HG03139 (cell line): ENCODE results near the gene UBE2I.

Source experiments
- ATAC-seq: cut with Tn5 transposase; IDR thresholded peaks from one replicate; pipeline ENCODE4 v1.9.1; 2021; ENCODE audit not compliant: unreplicated experiment

The UBE2I gene

DNA sequence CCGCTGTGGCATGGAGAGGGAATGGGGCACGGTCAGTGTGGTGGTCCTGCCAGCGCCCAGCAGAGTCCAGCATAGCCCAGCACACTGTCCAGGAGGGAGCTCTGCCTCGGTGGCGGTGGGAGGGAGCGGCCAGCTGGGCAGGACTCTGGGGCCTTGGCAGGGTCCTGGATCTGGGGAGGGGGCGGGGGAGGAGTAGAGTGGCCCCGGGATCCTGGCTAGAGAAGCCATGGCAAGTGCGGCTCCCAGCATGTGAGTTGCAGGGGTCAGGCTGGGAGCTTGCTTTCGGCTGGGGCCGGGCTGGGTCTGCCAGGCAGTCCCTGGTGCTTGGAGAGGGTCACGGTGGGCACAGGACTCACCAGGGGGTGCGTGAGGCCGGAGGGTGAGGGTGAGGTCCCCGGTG, 46.2 kb downstream of the UBE2I start:
- ATAC-seq = no peak

DNA sequence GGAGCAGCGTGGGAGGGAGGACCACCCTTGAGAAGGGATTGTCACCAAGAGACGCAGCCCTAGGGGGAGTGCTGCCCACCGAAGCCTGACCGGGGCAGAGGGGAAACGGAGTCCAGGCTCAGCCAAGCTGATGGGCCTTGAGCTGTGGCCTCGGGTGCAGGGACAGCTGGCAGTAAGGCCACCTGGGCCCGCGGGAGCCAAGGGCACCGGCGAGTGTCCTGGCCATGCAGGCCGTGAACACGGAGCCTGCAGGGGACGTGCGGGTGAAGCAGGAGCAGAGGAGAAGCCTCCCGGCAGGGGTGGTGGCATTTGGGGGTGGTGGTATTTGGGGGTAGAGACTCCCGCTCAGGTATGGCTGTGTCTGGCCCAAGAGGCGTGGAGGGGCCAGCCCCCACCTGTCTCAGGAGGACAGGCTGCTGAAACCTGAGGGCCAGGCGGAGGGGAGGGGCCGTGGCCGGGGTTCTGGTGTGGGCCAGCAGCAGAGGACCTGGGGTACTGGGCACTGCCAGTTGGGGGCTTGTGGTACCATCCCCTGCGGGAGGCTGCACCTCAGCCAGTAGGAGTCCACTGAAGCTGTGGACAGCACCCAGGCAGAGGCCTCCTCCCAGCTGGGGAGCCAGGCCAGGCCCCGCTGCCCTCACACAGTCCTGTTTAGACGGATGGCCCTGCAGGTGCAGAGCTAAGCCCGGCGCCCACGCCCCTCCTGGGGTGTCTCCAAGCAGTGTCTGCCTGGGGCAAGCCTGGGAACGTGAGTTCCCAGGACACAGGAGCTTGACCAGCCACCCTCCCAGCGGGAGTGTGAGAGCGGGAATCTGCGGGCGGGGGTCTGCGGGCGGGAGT, 46.8 kb downstream of the UBE2I start:
- ATAC-seq = no peak

GRCh38 chr16:1357906-1358566, 48.6 kb downstream of the UBE2I start:
- ATAC-seq = no peak

- ATAC-seq = no peak
These were observed 52.4 kb downstream of the UBE2I start for GRCh38 chr16:1361685-1362360.

DNA sequence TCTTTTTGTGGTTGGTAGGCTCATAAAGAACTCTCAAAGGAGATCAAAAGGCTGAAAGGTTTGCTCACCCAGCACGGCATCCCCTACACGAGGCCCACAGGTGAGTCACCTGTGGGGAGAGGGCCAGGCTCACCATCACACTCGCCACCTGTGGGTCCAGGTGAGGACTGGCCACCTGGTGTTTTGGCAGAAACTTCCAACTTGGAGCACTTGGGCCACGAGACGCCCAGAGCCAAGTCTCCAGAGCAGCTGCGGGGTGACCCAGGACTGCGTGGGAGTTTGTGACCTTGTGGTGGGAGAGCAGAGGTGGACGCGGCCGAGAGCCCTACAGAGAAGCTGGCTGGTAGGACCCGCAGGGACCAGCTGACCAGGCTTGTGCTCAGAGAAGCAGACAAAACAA, 53.4 kb downstream of the UBE2I start:
- no peak for ATAC-seq

- ATAC-seq = no peak
These were observed 54.1 kb downstream of the UBE2I start for GRCh38 chr16:1363501-1364041.

DNA sequence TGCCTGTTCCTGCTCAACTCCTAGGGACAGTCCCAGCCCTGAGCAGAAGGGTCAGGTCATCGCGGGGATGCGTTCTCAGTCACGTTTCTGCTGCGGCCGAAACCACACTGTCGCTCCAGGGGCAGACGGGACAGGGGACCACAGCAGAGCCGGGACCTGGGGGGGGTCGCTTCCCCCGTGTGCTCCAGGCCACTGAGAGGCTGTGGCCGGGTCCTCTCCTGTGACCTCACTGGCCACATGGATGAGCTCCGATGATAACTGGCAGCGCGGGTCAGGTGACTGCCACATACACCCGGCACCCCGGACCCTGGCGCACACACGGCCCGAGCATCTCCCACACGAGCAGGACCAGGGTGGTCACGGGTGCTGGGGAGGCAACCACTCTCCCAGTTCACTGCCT, 55.1 kb downstream of the UBE2I start:
- ATAC-seq = no peak

GRCh38 chr16:1366060-1366711, 56.8 kb downstream of the UBE2I start:
- no peak for ATAC-seq

GRCh38 chr16:1366712-1367299, 57.4 kb downstream of the UBE2I start:
- no peak for ATAC-seq

GRCh38 chr16:1367486-1368174, 58.2 kb downstream of the UBE2I start:
- no peak for ATAC-seq

- no peak for ATAC-seq
These were observed 61.9 kb downstream of the UBE2I start for GRCh38 chr16:1371054-1371978.

DNA sequence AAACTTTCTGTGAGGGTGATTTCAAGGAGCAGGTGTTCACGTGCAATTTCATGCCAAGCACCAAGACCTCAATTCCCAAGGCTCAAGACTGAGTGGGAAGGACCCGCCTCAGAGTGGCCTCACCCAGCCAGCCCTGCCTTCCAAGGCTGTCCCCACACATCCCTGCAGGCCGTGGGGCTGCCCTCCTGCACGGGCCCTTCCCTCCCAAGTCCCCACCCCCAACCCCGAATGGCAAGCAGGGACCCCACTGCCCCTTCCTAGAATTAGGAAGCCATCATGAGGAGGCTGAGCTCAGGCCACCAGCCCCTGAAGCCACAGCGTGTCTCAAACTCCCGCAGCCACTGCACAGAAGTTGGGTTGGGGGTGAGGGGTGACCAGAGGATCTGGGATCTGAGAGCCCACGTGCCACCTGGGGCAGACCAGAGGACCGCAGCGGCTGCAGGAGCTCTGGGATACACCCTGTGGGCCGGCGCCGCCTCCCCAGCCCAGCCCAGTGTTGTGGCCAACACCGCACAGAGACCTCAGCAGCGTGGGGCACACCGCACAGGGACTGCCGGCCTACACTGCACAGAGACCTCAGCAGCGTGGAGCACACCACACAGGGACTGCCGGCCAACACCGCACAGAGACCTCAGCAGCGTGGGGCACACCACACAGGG, 63.0 kb downstream of the UBE2I start:
- ATAC-seq = no peak

DNA sequence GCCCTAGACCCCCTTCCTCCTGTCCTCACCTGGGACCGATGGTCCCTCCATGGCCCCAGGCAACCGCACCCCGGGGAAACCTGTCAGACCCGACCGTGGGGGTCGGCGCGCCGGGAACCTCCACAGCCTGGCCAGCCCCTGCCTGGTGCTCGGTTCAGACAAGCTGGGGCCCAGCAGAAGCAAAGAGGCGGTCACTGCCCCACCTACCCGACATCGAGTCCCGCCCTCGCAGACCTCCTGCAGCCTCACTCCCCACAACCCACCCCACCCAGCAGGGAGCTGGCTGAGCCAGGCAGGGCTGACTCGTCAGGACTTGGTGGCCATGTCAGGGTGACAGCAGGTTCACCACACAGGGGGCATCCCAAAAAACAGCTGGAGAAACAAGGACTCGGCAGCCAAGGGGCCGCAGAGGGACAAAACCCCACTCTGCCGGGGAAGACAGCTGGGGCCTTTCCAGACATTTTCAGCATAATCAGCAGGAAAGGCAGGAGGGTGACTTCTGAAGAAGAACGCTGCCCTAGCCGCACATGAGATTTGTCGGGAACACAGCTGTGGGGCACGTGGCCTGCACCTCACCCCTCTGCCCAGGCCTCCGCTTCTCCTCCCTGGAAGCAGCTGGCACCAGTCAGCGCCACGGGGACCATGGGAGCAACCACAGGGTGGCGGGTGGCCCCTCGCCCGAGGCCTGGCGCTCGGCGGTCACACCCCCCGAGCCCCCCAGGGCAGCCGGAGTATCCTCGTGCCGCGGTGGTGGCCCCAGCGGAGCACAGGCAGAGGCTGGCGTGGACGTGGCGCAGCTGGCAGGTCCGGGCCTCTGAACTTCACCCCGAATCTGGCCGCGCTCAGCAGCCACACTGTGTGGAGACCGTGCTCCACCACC, 65.2 kb downstream of the UBE2I start:
- no peak for ATAC-seq

DNA sequence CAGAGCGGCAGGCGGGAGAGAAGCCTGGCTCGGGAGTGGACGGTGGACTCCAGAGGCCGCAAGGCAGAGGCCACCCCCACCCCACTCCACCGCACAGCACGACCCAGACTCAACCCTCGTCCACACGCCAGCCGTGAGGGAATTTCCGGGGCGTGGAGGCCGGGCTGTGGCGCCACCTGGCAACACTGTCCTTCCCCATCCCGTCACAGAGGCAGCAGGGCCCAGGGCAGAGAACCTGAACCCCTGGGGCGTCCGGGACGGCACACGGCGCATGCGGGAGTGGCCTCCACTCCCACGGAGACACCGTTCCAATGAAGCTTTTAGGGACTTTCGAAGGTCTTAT, 65.8 kb downstream of the UBE2I start:
- ATAC-seq = no peak

DNA sequence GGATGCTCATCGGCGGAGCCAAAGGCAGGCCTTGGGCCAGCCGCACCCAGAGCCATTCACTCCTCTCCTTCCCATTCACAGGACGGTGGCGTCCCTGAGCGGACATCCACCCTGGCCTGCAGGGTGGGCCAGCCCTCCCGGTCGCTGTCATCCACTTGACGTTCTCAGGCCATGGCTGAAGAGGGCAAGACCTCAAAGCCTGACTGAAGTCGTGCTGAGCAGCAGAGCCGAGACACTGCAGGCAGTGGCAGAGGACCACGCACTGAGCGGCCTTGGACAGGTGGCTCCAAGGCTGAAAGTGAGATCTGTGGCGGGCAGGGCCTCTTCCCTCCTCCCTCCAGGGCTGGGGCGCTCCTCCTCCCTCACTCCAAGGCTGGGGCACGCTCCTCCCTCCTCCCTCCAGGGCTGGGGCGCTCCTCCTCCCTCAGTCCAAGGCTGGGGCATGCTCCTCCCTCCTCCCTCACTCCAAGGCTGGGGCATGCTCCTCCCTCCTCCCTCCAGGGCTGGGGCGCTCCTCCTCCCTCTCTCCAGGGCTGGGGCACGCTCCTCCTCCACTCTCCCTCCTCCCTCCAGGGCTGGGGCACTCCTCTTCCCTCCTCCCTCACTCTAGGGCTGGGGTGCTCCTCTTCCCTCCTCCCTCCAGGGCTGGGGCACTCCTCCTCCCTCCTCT, 66.4 kb downstream of the UBE2I start:
- no peak for ATAC-seq
